GM23248 (cell line): Measurements from ENCODE around the gene DEPP1. TPM values are rescaled to one million over a fixed set of nuclear protein-coding genes. Genes with fewer than 3 reads are reported as not detected.

ENCODE experiments used
- DNase-seq: peaks from one replicate; pipeline ENCODE4 v3.0.0-alpha.2; 2015
- H2AFZ ChIP-seq: fragments of 200-600 bp; sonication (generic); 2 replicates; pipeline ENCODE4 v1.6.1; 2016; ENCODE audit warnings: antibody characterized with exemption
- H3F3A ChIP-seq: fragments of 200-600 bp; sonication (generic); 2 replicates; pipeline ENCODE4 v1.6.1; 2016; ENCODE audit warnings: mild to moderate bottlenecking, antibody characterized with exemption, mixed run types; ENCODE audit not compliant: insufficient read depth
- H3K27ac ChIP-seq: fragments of 200-600 bp; sonication (generic); 2 replicates; pipeline ENCODE4 v1.5.1; 2016; ENCODE audit warnings: mild to moderate bottlenecking
- H3K27me3 ChIP-seq: fragments of 200-600 bp; sonication (generic); replicated peaks from 2 replicates; pipeline ENCODE4 v1.6.1; 2016; ENCODE audit warnings: mild to moderate bottlenecking; ENCODE audit not compliant: insufficient read depth
- H3K36me3 ChIP-seq: fragments of 200-600 bp; sonication (generic); 2 replicates; pipeline ENCODE4 v1.6.1; 2016; ENCODE audit warnings: low read depth, mild to moderate bottlenecking
- H3K4me1 ChIP-seq: fragments of 200-600 bp; sonication (generic); 2 replicates; pipeline ENCODE4 v1.6.1; 2016; ENCODE audit warnings: mild to moderate bottlenecking; ENCODE audit not compliant: insufficient read depth
- H3K4me2 ChIP-seq: fragments of 200-600 bp; sonication (generic); one replicate; pipeline ENCODE4 v1.6.1; 2016; ENCODE audit warnings: mild to moderate bottlenecking; ENCODE audit not compliant: unreplicated experiment
- H3K4me3 ChIP-seq: fragments of 200-600 bp; sonication (generic); 2 replicates; pipeline ENCODE4 v1.5.1; 2016; ENCODE audit warnings: mild to moderate bottlenecking
- H3K79me2 ChIP-seq: fragments of 200-600 bp; sonication (generic); 2 replicates; pipeline ENCODE4 v1.6.1; 2016; ENCODE audit warnings: mild to moderate bottlenecking; ENCODE audit not compliant: insufficient read depth
- H3K9ac ChIP-seq: fragments of 200-600 bp; sonication (generic); 2 replicates; pipeline ENCODE4 v1.6.1; 2016; ENCODE audit warnings: mild to moderate bottlenecking
- H3K9me2 ChIP-seq: fragments of 200-600 bp; sonication (generic); 2 replicates; pipeline ENCODE4 v1.6.1; 2016; ENCODE audit warnings: mixed run types, mild to moderate bottlenecking, moderate library complexity; ENCODE audit not compliant: insufficient read depth
- H3K9me3 ChIP-seq: fragments of 200-600 bp; sonication (generic); one replicate; pipeline ENCODE4 v1.6.1; 2017; ENCODE audit warnings: low read depth
- H4K20me1 ChIP-seq: fragments of 200-600 bp; sonication (generic); 2 replicates; pipeline ENCODE4 v1.6.0; 2016; ENCODE audit not compliant: insufficient read depth
- EZH2 ChIP-seq: fragments of 200-600 bp; sonication (generic); IDR thresholded peaks from 2 replicates; pipeline ENCODE4 v1.6.1; 2018; ENCODE audit warnings: antibody characterized with exemption, mild to moderate bottlenecking; ENCODE audit not compliant: insufficient read depth, poor library complexity, severe bottlenecking
- EZH2phosphoT487 ChIP-seq: fragments of 200-600 bp; sonication (generic); IDR thresholded peaks from 2 replicates; pipeline ENCODE4 v1.6.1; 2018; ENCODE audit warnings: antibody characterized with exemption, moderate library complexity, mild to moderate bottlenecking, low read depth; ENCODE audit not compliant: insufficient read depth
- WGBS, 2 experiments: methylation state at CpG; one replicate each; pipeline ENCODE4 v1.1.6; 2015 to 2017; ENCODE audit warnings: low lambda C conversion rate in 2 of 2, low coverage in 1 of 2; ENCODE audit errors: missing lambda C conversion rate in 2 of 2; 5-methylcytosine and 5-hydroxymethylcytosine counted together
- in situ Hi-C: fragments of 300-500 bp; cut with MboI; formaldehyde crosslinking; loops from 2 replicates; pipeline ENCODE4 v1.15.0; 2020
- polyA plus RNA-seq: library from polyadenylated mRNA; unstranded; fragments of >200 nt; fragmentation: Nextera tagmentation; extraction: Ambion mirVana; gene quantifications from 2 replicates; pipeline ENCODE4 v1.2.1, GENCODE V29; 2016
- total RNA-seq: library from RNA; depleted of rRNA; stranded (reverse); fragments of >200 nt; shearing (Covaris generic); gene quantifications from 2 replicates; pipeline ENCODE4 v1.2.3, GENCODE V29; 2014

The DEPP1 gene
- total and polyA plus RNA-seq, 2 experiments from 2014 or later: 10.1 to 10.2 TPM

DNA sequence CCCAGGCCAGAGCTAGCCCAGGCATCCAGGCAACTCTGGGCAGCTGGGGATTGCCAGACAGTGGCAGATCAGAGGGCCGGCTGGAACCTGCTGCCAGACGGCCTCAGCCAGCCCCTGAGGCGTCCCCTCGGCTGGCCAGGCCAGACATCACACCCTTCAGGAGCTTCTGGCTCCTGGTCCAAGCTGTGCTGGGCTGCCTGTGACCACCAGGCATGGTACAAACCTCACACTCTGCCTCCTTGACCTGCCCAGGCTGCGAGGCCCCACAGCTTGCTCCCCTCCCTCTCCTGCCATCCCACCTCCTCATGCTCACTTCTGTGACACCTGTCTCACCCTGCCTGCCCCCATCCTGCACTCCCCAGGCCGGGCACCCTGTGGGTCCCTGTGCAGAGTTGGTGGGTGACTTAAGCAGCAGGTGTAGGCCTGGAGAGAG lies 5.7 kb downstream of the DEPP1 start:
- 78 to 84% methylated on average over 6 of the region's 6 CpGs for WGBS, 2 experiments
- no peak overlapping the region for H3K27ac ChIP-seq
- in situ Hi-C loops: no loop called here
- H3K9ac ChIP-seq: no peak overlapping the region
- H3K9me3 ChIP-seq: no peaks in the 10 kb centered on the region
- no peak overlapping the region for H3K4me2 ChIP-seq
- no peaks in the 10 kb centered on the region for H3K36me3 ChIP-seq
- H3K9me2 ChIP-seq: no peaks in the 10 kb centered on the region
- DNase-seq: no peak
- no peak overlapping the region for H2AFZ ChIP-seq
- no peaks in the 10 kb centered on the region for H4K20me1 ChIP-seq
- no peaks in the 10 kb centered on the region for H3F3A ChIP-seq
- H3K4me1 ChIP-seq: peaks cover 8% of the 10 kb centered on the region; the same call in 1 of the 2 replicates
- TF ChIP-seq EZH2 (no peak), EZH2phosphoT487 (no peak)
- H3K4me3 ChIP-seq: no peak overlapping the region
- H3K27me3 ChIP-seq: no peaks in the 10 kb centered on the region
- H3K79me2 ChIP-seq: no peaks in the 10 kb centered on the region

GRCh38 chr10:44971935-44972757 lies 6.5 kb downstream of the DEPP1 start:
- no peaks in the 10 kb centered on the region for H3K9me2 ChIP-seq
- H3K36me3 ChIP-seq: no peaks in the 10 kb centered on the region
- H4K20me1 ChIP-seq: no peaks in the 10 kb centered on the region
- H3K4me1 ChIP-seq: peaks cover 4% of the 10 kb centered on the region; the same call in 1 of the 2 replicates
- H3K27me3 ChIP-seq: no peaks in the 10 kb centered on the region
- H3K4me3 ChIP-seq: no peak overlapping the region
- H2AFZ ChIP-seq: no peak overlapping the region
- no peaks in the 10 kb centered on the region for H3K79me2 ChIP-seq
- in situ Hi-C loops: no loop called here
- no peaks in the 10 kb centered on the region for H3F3A ChIP-seq
- 89% methylated on average over 12 of the region's 12 CpGs for WGBS, 2 experiments
- no peak overlapping the region for H3K27ac ChIP-seq
- H3K9me3 ChIP-seq: no peaks in the 10 kb centered on the region
- no peak overlapping the region for H3K4me2 ChIP-seq
- DNase-seq: no peak
- TF ChIP-seq EZH2: no peak
- no peak overlapping the region for H3K9ac ChIP-seq

DNA sequence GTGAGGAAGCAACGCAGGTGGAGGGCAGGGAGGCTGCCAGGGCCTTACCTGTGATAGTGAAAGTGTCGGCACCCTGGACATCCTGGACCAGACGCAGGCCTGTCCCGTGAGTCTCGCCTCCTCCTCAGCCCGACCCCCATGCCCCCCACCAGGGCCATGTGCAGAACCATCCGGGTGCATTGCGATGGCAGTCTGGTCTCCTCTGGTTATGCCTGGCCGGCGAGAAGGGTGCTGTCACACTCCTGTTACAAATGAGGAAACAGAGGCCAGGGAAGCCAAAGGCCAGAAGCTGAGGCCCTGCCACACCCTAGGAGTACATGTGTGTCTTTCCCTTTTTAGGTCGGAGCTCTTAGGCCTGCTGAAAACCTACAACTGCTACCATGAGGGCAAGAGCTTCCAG lies 7.2 kb downstream of the DEPP1 start:
- TF ChIP-seq EZH2phosphoT487 (no peak), EZH2 (no peak)
- H3K36me3 ChIP-seq: no peaks in the 10 kb centered on the region
- no peaks in the 10 kb centered on the region for H4K20me1 ChIP-seq
- H3K4me3 ChIP-seq: no peak overlapping the region
- H3K4me2 ChIP-seq: no peak overlapping the region
- H2AFZ ChIP-seq: no peak overlapping the region
- no peaks in the 10 kb centered on the region for H3K9me2 ChIP-seq
- no peaks in the 10 kb centered on the region for H3F3A ChIP-seq
- 80 to 86% methylated on average over 11 of the region's 11 CpGs for WGBS, 2 experiments
- in situ Hi-C loops: no loop called here
- H3K4me1 ChIP-seq: peaks cover 4% of the 10 kb centered on the region; the same call in 1 of the 2 replicates
- H3K9ac ChIP-seq: no peak overlapping the region
- H3K27me3 ChIP-seq: no peaks in the 10 kb centered on the region
- no peaks in the 10 kb centered on the region for H3K79me2 ChIP-seq
- no peak overlapping the region for H3K27ac ChIP-seq
- no peaks in the 10 kb centered on the region for H3K9me3 ChIP-seq
- no peak for DNase-seq

GRCh38 chr10:44970812-44971395 lies 7.7 kb downstream of the DEPP1 start:
- H3K27ac ChIP-seq: no peak overlapping the region
- H3K4me2 ChIP-seq: no peak overlapping the region
- in situ Hi-C loops: no loop called here
- H3K36me3 ChIP-seq: no peaks in the 10 kb centered on the region
- H3F3A ChIP-seq: no peaks in the 10 kb centered on the region
- no peak overlapping the region for H3K9ac ChIP-seq
- peaks cover 4% of the 10 kb centered on the region; the same call in 1 of the 2 replicates for H3K4me1 ChIP-seq
- no peak overlapping the region for H2AFZ ChIP-seq
- WGBS, 2 experiments: 92 to 94% methylated on average over 8 of the region's 8 CpGs
- no peaks in the 10 kb centered on the region for H3K9me2 ChIP-seq
- no peaks in the 10 kb centered on the region for H3K79me2 ChIP-seq
- no peak overlapping the region for H3K4me3 ChIP-seq
- DNase-seq: no peak
- no peaks in the 10 kb centered on the region for H4K20me1 ChIP-seq
- no peaks in the 10 kb centered on the region for H3K27me3 ChIP-seq
- H3K9me3 ChIP-seq: no peaks in the 10 kb centered on the region
- TF ChIP-seq EZH2phosphoT487 (no peak), EZH2 (no peak)
